GM19238 (cell line): ENCODE data around the gene EWSR1.

Experiments used
- DNase-seq: peaks from one replicate; pipeline ENCODE4 v3.0.0; 2011; ENCODE audit warnings: low spot score; ENCODE audit not compliant: insufficient read length

The EWSR1 gene

GRCh38 chr22:29315286-29316140 is 47.4 kb downstream of the EWSR1 start, which contains the start of gene RASL10A:
Gene RASL10A, minus strand, starts transcription at chr22:29315697. Its CDS starts 451 bp downstream, at chr22:29315246.
- no peak for DNase-seq

GRCh38 chr22:29316141-29316828 is 48.2 kb downstream of the EWSR1 start:
- no peak for DNase-seq

- DNase-seq: no peak
Measured at GRCh38 chr22:29317827-29318454, 49.9 kb downstream of the EWSR1 start.

- no peak for DNase-seq
Measured at GRCh38 chr22:29319072-29319471, 51.0 kb downstream of the EWSR1 start.

- DNase-seq: no peak
Measured at GRCh38 chr22:29320546-29320945, 52.5 kb downstream of the EWSR1 start.

GRCh38 chr22:29323641-29324040 is 55.6 kb downstream of the EWSR1 start:
- no peak for DNase-seq

GRCh38 chr22:29325356-29325755 is 57.3 kb downstream of the EWSR1 start:
- DNase-seq: no peak

- no peak for DNase-seq
Measured at GRCh38 chr22:29325785-29326315, 57.8 kb downstream of the EWSR1 start.

- DNase-seq: no peak
Measured at GRCh38 chr22:29326481-29326880, 58.4 kb downstream of the EWSR1 start.

- DNase-seq: no peak
Measured at GRCh38 chr22:29327089-29327764, 59.2 kb downstream of the EWSR1 start.

GRCh38 chr22:29328055-29328454 is 60.0 kb downstream of the EWSR1 start:
- DNase-seq: no peak

- DNase-seq: no peak
Measured at GRCh38 chr22:29328566-29329500, 60.8 kb downstream of the EWSR1 start.

GRCh38 chr22:29329581-29329980 is 61.5 kb downstream of the EWSR1 start:
- DNase-seq: no peak

GRCh38 chr22:29330291-29330690 is 62.2 kb downstream of the EWSR1 start:
- DNase-seq: no peak

GRCh38 chr22:29330753-29331152 is 62.7 kb downstream of the EWSR1 start:
- no peak for DNase-seq

- no peak for DNase-seq
Measured at GRCh38 chr22:29331213-29331612, 63.1 kb downstream of the EWSR1 start.

GRCh38 chr22:29331658-29332300 is 63.7 kb downstream of the EWSR1 start:
- no peak for DNase-seq

GRCh38 chr22:29332886-29333496 is 64.9 kb downstream of the EWSR1 start:
- no peak for DNase-seq

- DNase-seq: no peak
Measured at GRCh38 chr22:29334148-29334547, 66.1 kb downstream of the EWSR1 start.
